Astrocyte (in vitro differentiated cells and primary cell): Measurements from ENCODE around the gene NOS1AP. TPM values are rescaled to one million over a fixed set of nuclear protein-coding genes. Genes with fewer than 3 reads are reported as not detected.
"Not testable (repeated sequence)": the region's sequence is repeated elsewhere in the genome, so short reads cannot be mapped to it uniquely, and the experiment has no call there.

Source experiments
- DNase-seq: peaks from one replicate; pipeline ENCODE4 v3.0.0-alpha.2; 2010; ENCODE audit warnings: low read depth
- FAIRE-seq: peaks from 2 replicates; lab custom pipeline; 2011; peaks lifted over from hg19 to GRCh38; lab: Jason Lieb, UNC
- H2AFZ ChIP-seq: 2 replicates; pipeline ENCODE4 v1.6.0; 2012; ENCODE audit warnings: low read depth, low read length, inconsistent platforms
- H3K27ac ChIP-seq: 2 replicates; pipeline ENCODE4 v1.5.1; 2011; ENCODE audit warnings: low read depth, low read length, inconsistent platforms
- H3K27me3 ChIP-seq: 2 replicates; pipeline ENCODE4 v1.6.0; 2011; ENCODE audit warnings: low read length, inconsistent platforms; ENCODE audit not compliant: insufficient read depth
- H3K36me3 ChIP-seq: 2 replicates; pipeline ENCODE4 v1.5.1; 2011; ENCODE audit warnings: low read length, inconsistent platforms; ENCODE audit not compliant: insufficient read depth
- H3K4me1 ChIP-seq: 2 replicates; pipeline ENCODE4 v1.5.1; 2011; ENCODE audit warnings: low read length, inconsistent platforms; ENCODE audit not compliant: insufficient read depth
- H3K4me2 ChIP-seq: 2 replicates; pipeline ENCODE4 v1.6.0; 2012; ENCODE audit warnings: low read length, inconsistent platforms
- H3K4me3 ChIP-seq: 2 replicates; pipeline ENCODE4 v1.5.1; 2011; ENCODE audit warnings: low read depth, mild to moderate bottlenecking, low read length, inconsistent platforms; ENCODE audit not compliant: insufficient read depth
- H3K79me2 ChIP-seq: 2 replicates; pipeline ENCODE4 v1.6.0; 2012; ENCODE audit warnings: mild to moderate bottlenecking, low read length, inconsistent platforms; ENCODE audit not compliant: insufficient read depth
- H3K9ac ChIP-seq: 2 replicates; pipeline ENCODE4 v1.6.0; 2012; ENCODE audit warnings: mild to moderate bottlenecking, low read length, inconsistent platforms
- H3K9me3 ChIP-seq: 2 replicates; pipeline ENCODE4 v1.5.1; 2012; ENCODE audit warnings: low read depth, mild to moderate bottlenecking, low read length, inconsistent platforms; ENCODE audit not compliant: insufficient read depth
- H4K20me1 ChIP-seq: 2 replicates; pipeline ENCODE4 v1.6.0; 2012; ENCODE audit warnings: low read length, inconsistent platforms; ENCODE audit not compliant: insufficient read depth
- H3K27ac Mint-ChIP-seq: one replicate; pipeline ENCODE4 v1.8.0; 2021; ENCODE audit warnings: mild to moderate bottlenecking, mixed read lengths; ENCODE audit not compliant: unreplicated experiment
- H3K27me3 Mint-ChIP-seq: one replicate; pipeline ENCODE4 v1.8.0; 2021; ENCODE audit warnings: low read depth, mixed read lengths; ENCODE audit not compliant: unreplicated experiment
- H3K36me3 Mint-ChIP-seq: one replicate; pipeline ENCODE4 v1.8.0; 2021; ENCODE audit warnings: low read depth, mixed read lengths; ENCODE audit not compliant: unreplicated experiment
- H3K4me1 Mint-ChIP-seq: one replicate; pipeline ENCODE4 v1.8.0; 2021; ENCODE audit warnings: low read depth, mixed read lengths; ENCODE audit not compliant: unreplicated experiment
- H3K4me3 Mint-ChIP-seq: one replicate; pipeline ENCODE4 v1.8.0; 2021; ENCODE audit warnings: mild to moderate bottlenecking, moderate library complexity, mixed read lengths; ENCODE audit not compliant: unreplicated experiment
- H3K9me3 Mint-ChIP-seq: one replicate; pipeline ENCODE4 v1.8.0; 2021; ENCODE audit warnings: mild to moderate bottlenecking, mixed read lengths; ENCODE audit not compliant: unreplicated experiment
- CTCF ChIP-seq: IDR thresholded peaks from 2 replicates; pipeline ENCODE4 v1.5.1; 2011; ENCODE audit warnings: low read depth, mild to moderate bottlenecking, inconsistent platforms, low read length, moderate library complexity; ENCODE audit not compliant: insufficient read depth
- EZH2 ChIP-seq: IDR thresholded peaks from 2 replicates; pipeline ENCODE4 v1.6.1; 2012; ENCODE audit warnings: mild to moderate bottlenecking, low read length, inconsistent platforms; ENCODE audit not compliant: insufficient read depth
- total RNA-seq: library from RNA; stranded (reverse); gene quantifications from 2 replicates; pipeline ENCODE4 v1.2.1, GENCODE V29; 2021

Gene NOS1AP
- total RNA-seq, 1 donor from 2014 or later: 1.2 TPM

GRCh38 chr1:162200096-162200847 is 130.8 kb downstream of the NOS1AP start:
- Histone ChIP-seq H3K79me2 (no peaks in the 10 kb centered on the region), H4K20me1 (no peaks in the 10 kb centered on the region), H3K9ac (no peak overlapping the region), H3K27ac (no peak overlapping the region), H3K9me3 (no peaks in the 10 kb centered on the region), H3K4me2 (peak overlapping the region; percentile 6), H3K36me3 (no peaks in the 10 kb centered on the region), H3K4me1 (peaks cover 3% of the 10 kb centered on the region), H3K27me3 (peaks cover 4% of the 10 kb centered on the region), H2AFZ (no peak overlapping the region), H3K4me3 (no peak overlapping the region)
- TF ChIP-seq CTCF (no peak), EZH2 (no peak)
- no peak overlapping the region for H3K27ac Mint-ChIP-seq
- peak; percentile 61 for DNase-seq
- no peaks in the 10 kb centered on the region for H3K9me3 Mint-ChIP-seq
- H3K4me1 Mint-ChIP-seq: peaks cover 11% of the 10 kb centered on the region
- no peak overlapping the region for H3K4me3 Mint-ChIP-seq
- peaks cover 3% of the 10 kb centered on the region for H3K27me3 Mint-ChIP-seq
- no peaks in the 10 kb centered on the region for H3K36me3 Mint-ChIP-seq
- FAIRE-seq: no peak

DNA sequence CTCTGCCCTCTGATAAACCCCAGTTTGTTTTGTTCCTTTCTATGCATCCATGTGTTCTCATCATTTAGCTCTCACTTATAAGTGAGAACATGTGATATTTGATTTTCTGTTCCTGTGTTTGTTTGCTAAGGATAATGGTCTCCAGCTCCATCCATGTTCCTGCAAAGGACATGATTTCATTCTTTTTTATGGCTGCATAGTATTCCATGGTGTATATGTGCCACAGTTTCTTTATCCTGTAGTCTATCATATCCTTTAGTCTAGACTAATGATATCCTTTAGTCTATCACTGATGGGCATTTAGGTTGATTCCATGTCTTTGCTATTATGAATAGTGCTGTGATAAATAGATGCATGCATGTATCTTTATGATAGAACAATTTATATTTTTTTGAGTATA is 131.6 kb downstream of the NOS1AP start:
- H3K4me1 ChIP-seq, FAIRE-seq, H3K9me3 Mint-ChIP-seq, H3K27ac Mint-ChIP-seq, H3K36me3 ChIP-seq, H3K27me3 ChIP-seq, H3K4me2 ChIP-seq, H2AFZ ChIP-seq, H3K79me2 ChIP-seq, H3K4me3 Mint-ChIP-seq, H3K9me3 ChIP-seq, H3K9ac ChIP-seq, DNase-seq, H3K27ac ChIP-seq, H4K20me1 ChIP-seq, H3K27me3 Mint-ChIP-seq, H3K36me3 Mint-ChIP-seq, H3K4me3 ChIP-seq: not testable (repeated sequence)
- H3K4me1 Mint-ChIP-seq: peaks cover 11% of the 10 kb centered on the region

GRCh38 chr1:162204129-162204822 is 134.8 kb downstream of the NOS1AP start:
- TF ChIP-seq EZH2 (no peak), CTCF (no peak)
- H2AFZ ChIP-seq: no peak overlapping the region
- Mint-ChIP-seq H3K36me3 (no peaks in the 10 kb centered on the region), H3K4me3 (no peak overlapping the region), H3K27ac (no peak overlapping the region), H3K9me3 (no peaks in the 10 kb centered on the region), H3K27me3 (peaks cover 3% of the 10 kb centered on the region), H3K4me1 (peaks cover 6% of the 10 kb centered on the region)
- no peaks in the 10 kb centered on the region for H3K79me2 ChIP-seq
- H3K9ac ChIP-seq: no peak overlapping the region
- H3K4me1 ChIP-seq: peaks cover 3% of the 10 kb centered on the region
- no peaks in the 10 kb centered on the region for H3K9me3 ChIP-seq
- no peak for FAIRE-seq
- H4K20me1 ChIP-seq: no peaks in the 10 kb centered on the region
- H3K36me3 ChIP-seq: no peaks in the 10 kb centered on the region
- DNase-seq: no peak
- H3K4me2 ChIP-seq: no peak overlapping the region
- H3K27me3 ChIP-seq: no peaks in the 10 kb centered on the region
- H3K4me3 ChIP-seq: no peak overlapping the region
- no peak overlapping the region for H3K27ac ChIP-seq
